A549 (cell line): ENCODE results near the gene P2RY13.

Source experiments
- EP300 ChIP-seq, 2 experiments: fragments of >200 bp; sonication (Bioruptor Twin); formaldehyde crosslinking; IDR thresholded peaks; 2 replicates in 1 of 2; 3 replicates in 1 of 2; pipeline ENCODE4 v1.6.1; 2016 to 2017
- MAFK ChIP-seq: fragments of 450-650 bp; IDR thresholded peaks from 2 replicates; pipeline ENCODE4 v1.6.1; 2014; ENCODE audit not compliant: partially characterized antibody
- POLR2A ChIP-seq: IDR thresholded peaks from 2 replicates; pipeline ENCODE4 v1.6.1; 2012; ENCODE audit warnings: mild to moderate bottlenecking, low read length
- TF ChIP-seq, protein P1 (sequence below): IDR thresholded peaks from 2 replicates; pipeline ENCODE4 v1.6.1; 2012
- TF ChIP-seq, protein P2 (sequence below): fragments of >200 bp; sonication (Bioruptor Twin); formaldehyde crosslinking; IDR thresholded peaks from 3 replicates; pipeline ENCODE4 v1.5.1; 2016

DNA sequence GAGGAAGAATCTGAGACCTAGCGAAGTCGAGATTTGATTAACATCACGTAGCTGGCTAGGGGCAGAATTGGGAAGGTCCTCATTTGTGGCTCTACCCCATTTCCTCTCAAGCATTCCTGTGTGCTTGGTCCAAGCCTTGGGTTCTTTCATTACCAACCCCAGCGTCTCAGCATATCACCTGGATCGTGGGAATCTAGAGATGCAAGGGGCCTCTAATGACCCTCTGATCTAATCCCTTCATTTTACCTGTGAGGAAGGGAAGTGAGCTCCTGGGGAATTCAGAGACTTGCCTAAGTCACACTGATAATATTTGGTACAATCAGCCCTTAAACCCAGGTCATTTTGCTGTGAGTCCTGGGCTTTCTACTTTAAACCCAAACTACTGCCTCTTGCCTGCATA is 14.8 kb downstream of the P2RY13 start:
- TF ChIP-seq, protein P1, sequence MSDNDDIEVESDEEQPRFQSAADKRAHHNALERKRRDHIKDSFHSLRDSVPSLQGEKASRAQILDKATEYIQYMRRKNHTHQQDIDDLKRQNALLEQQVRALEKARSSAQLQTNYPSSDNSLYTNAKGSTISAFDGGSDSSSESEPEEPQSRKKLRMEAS = no peak
- TF ChIP-seq EP300 (IDR thresholded peaks at IDR 0.05) (no peak), POLR2A (no peak), MAFK (no peak)
- TF ChIP-seq, protein P2, sequence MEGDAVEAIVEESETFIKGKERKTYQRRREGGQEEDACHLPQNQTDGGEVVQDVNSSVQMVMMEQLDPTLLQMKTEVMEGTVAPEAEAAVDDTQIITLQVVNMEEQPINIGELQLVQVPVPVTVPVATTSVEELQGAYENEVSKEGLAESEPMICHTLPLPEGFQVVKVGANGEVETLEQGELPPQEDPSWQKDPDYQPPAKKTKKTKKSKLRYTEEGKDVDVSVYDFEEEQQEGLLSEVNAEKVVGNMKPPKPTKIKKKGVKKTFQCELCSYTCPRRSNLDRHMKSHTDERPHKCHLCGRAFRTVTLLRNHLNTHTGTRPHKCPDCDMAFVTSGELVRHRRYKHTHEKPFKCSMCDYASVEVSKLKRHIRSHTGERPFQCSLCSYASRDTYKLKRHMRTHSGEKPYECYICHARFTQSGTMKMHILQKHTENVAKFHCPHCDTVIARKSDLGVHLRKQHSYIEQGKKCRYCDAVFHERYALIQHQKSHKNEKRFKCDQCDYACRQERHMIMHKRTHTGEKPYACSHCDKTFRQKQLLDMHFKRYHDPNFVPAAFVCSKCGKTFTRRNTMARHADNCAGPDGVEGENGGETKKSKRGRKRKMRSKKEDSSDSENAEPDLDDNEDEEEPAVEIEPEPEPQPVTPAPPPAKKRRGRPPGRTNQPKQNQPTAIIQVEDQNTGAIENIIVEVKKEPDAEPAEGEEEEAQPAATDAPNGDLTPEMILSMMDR = no peak
